T47D (cell line): ENCODE results near the gene UBE2M.

Source experiments
- DNase-seq, 2 experiments: peaks; one replicate each; pipeline versions ENCODE4 v3.0.0 to v3.0.0-alpha.2; 2011 to 2012; ENCODE audit warnings: low read depth in 1 of 2, low spot score in 1 of 2
- JUND ChIP-seq: IDR thresholded peaks from 2 replicates; pipeline ENCODE4 v1.6.1; 2012; ENCODE audit warnings: low read depth
- in situ Hi-C: cut with HindIII; loops from 2 replicates; pipeline ENCODE4 v1.10.0; 2016; ENCODE audit warnings: low sequenced_read_pairs, low pct_unique_long_range_greater_than_20kb

Gene UBE2M

DNA sequence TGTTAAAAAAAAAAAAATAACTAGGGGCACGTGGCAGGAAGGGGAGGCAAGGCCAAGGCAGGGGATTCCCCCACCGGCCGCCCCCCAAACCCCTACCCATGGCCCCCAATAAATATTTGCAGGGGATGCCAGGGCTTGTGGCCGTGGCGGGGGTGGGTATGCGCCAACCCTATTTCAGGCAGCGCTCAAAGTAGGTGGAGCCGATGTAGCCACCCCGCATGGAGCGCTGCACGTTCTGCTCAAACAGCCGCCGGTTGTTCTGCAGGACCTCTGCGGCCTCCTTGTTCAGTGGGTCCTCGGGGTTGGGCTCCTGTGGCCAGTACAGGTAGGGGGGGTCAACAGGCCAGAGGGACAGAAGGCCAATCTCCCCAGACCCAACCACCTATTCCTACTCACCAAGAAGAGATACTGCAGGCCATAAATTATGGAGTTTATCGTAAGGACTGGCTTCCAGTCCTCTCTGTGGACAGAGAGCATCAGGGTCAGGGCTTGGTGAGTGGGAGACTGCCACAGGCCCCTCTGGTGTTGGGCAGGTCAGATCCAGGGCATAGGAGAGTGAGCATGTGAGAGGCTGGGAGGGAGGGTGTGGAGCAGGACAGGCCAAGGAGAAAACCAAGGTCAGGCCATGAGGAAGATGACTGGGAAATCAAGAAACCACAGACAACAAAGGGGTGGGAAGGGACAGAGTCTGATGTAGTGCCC lies 2.3 kb downstream of the UBE2M start:
- in situ Hi-C loops, result no loop called here
- DNase-seq, result no peak
- TF ChIP-seq JUND, result no peak

DNA sequence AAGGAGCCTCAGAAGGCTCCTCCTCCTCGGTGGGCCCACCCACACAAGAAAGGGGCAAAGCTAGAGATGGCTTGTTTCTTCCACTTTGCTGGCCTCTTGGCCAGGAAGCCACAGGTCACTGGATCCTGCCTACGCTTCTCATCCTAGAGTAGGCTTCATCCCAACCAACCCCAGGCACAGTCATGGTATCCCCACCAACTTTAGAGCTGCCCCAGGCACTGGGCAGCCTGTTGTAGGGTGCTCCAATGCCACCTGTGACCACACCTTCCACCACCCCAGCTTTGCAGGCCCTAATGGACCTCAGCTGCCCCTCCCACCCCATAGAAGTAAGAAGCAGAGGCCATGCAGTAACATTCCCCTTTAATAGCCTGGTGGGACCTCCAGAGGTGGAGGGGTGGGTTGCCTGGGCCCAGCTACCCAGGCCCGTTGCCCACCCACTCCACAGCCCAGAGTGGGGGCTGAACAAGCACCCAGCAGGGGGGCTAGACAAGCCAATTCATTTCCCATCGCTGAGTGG lies 3.0 kb downstream of the UBE2M start:
- TF ChIP-seq JUND, result no peak
- in situ Hi-C loops, result no loop called here
- DNase-seq, result no peak

DNA sequence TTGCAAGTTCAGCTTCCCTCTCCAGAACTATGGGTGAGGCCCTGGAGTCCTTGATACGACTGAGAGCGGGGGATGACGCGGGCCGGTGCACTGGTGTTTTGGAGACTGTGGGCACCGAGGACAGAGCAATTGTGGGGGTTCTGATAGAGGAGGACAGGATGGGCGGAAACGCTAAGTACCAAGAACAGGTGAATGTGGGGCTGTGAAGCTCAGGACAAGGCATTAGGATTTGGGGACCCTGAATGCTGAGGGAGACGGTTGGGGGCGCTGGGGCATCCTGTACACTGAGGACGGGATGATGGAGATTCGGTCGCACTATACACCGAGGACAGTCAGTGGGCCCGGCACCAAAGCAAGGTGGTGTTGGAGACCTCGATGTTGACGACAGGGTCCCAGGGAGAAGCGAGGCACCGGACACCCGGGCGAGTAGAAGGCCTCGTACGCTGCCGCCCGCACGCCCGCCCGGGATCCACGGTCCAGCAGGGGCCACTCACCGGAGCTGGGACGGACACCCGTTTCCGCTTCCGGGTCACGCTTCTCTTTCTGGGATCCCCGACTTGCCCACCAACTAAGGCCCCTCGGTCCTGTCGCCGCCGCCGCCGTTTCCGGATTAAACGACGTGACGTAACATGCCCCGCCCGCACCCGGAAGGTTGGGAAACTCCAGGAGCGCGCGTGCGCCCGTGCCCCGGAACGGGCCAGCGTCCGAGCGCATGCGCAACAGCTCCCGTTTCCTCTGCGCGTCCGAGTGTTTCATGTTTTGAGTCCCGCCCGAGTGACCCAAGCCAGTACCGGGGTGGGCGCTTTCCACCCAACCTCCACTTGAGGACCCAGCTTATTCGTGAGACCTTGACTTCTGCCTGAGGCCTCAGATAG lies 3.7 kb downstream of the UBE2M start, which contains the start of gene CHMP2A:
CHMP2A (minus strand) TSS at position 612 of the 875 bp plus-strand sequence. CDS start 893 bp downstream, outside the sequence.
- TF ChIP-seq JUND, result no peak
- DNase-seq, result peak; percentile 87 to 95
- in situ Hi-C loops, result no loop called here

DNA sequence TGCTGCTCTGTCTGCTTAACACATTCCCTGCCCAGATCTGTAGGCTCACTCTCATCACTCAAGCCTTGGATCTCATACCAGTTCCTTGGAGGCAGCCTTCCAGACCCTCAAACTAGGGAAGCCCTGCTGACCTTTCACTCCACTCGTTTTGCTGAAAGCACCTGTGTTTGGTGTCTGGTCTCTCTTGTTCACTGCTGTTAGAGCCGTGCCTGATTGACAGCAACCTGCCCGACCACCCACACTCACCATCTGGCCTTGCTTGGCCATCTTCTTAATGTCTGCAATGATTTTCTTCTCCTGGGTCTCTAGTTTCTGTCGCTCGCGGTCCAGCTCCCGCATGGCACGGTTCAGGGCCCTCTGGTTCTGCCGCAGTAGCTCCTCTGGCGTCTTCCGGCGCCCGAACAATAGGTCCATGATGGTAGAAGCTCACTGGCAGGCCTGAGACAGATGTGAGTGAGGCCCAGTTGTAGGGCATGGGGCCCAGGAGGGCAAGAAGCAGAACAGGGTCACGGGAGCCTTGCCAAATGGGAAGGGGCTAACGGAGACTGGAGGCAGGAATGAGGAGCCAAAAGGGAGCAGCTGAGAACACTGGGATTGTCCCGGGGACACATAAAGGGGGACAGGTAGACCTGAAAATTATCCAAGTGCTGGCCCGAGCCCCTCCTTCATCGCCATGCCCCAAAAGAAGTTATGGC lies 4.5 kb downstream of the UBE2M start:
- DNase-seq, result no peak
- no peak for TF ChIP-seq JUND
- in situ Hi-C loops, result no loop called here

DNA sequence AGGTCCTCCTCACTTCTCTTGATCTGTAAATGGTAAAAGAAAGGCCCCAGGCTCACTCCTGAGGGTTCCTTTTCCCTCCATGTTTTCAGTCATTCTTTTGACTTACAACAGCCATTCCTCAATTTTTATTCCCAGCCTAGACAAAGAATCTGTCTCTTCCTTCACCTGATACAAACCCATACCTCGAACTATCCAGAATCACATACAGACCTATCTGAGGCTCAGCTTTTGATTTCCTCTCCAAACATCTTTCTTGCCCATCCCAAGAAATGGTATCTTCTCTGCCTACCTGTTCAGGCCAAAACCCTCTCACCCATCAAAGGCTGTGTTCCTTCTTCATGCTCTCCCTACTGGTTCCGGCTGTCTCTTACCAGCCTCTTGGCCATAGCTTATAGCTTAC lies 5.8 kb downstream of the UBE2M start:
- in situ Hi-C loops, result no loop called here
- no peak for TF ChIP-seq JUND
- no peak for DNase-seq

DNA sequence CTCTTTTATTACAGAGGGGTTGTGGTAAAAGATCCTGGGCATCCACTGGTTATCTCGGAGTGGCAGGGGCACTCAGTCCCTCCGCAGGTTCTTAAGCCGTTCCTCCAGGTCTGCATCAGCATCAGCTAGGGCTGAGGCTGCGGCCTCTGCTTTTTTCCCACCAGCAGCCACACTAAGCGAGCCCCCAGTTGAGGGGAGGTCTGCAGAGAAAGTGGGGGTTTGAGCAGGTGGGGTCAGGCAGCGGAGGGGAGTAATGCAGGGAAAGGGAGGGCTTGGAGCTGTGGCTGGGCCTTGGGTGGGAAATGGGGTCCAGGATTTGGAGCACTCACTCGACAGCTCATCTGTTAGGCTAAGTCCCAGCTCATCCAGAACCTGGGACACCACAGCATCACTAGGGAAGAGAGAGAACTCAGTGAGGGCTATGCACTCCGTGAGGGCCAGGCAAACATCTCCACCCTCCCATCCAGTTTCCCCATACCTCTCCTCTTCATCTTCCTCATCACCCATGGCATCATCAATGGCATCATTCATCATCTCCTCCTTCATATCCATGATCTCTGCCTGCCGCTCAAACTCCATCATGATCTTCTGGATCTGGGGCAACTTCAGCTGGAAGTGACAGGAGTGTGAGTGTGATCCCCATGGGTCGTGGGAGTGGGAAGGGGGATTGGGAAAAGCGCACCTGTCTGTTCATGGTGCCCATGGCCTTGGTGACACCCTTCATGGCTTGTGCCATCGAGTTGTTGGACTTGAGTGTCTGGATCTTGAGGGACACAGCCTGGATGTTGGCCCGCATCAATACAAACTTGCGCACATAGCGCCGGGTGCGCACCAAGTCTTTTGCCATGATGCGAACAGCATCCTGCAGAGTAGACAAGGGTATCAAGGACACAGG lies 6.6 kb downstream of the UBE2M start:
- no peak for DNase-seq
- in situ Hi-C loops, result no loop called here
- no peak for TF ChIP-seq JUND

DNA sequence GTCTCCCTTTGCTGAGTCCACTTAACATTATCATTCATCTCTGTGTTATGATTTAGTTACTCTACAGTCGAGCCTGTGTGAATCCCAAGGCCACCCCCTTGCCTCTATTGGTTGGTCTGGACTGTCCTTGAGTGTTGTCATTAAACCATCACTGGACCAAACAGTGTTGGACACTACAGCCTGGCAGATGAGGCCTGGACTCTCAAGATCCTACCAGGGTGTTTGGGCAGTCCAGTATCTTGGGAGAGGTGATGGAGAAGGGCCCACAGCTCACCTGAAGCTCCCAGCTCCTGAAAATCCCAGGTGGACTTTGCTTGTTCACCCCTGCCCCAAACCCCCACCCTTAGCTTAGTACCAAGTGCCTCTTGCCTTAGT lies 7.3 kb downstream of the UBE2M start:
- in situ Hi-C loops, result no loop called here
- no peak for TF ChIP-seq JUND
- no peak for DNase-seq

DNA sequence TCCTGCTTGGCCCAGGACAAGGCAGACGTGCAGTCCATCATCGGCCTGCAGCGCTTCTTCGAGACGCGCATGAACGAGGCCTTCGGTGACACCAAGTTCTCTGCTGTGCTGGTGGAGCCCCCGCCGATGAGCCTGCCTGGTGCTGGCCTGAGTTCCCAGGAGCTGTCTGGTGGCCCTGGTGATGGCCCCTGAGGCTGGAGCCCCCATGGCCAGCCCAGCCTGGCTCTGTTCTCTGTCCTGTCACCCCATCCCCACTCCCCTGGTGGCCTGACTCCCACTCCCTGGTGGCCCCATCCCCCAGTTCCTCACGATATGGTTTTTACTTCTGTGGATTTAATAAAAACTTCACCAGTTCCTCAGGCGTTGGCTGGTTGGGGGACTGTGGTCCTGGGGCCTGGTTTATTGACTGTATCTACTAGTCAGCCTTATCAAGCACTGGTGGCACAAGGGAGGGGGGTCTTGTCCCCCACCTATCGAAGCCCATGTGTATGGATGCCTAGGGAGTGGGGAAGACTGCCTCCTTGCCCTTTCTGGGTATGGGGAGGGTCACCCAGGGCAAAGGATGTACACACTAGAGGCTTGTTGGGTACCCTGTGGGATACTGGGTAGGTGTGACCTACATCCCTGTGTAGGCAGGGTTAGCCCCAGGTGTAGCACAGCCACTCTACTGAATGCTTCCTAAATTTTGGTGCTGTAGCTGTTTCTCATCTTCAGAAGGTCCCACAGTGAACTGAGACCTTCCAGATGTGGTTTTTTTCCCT lies 7.9 kb downstream of the UBE2M start:
- no peak for DNase-seq
- in situ Hi-C loops, result no loop called here
- no peak for TF ChIP-seq JUND

DNA sequence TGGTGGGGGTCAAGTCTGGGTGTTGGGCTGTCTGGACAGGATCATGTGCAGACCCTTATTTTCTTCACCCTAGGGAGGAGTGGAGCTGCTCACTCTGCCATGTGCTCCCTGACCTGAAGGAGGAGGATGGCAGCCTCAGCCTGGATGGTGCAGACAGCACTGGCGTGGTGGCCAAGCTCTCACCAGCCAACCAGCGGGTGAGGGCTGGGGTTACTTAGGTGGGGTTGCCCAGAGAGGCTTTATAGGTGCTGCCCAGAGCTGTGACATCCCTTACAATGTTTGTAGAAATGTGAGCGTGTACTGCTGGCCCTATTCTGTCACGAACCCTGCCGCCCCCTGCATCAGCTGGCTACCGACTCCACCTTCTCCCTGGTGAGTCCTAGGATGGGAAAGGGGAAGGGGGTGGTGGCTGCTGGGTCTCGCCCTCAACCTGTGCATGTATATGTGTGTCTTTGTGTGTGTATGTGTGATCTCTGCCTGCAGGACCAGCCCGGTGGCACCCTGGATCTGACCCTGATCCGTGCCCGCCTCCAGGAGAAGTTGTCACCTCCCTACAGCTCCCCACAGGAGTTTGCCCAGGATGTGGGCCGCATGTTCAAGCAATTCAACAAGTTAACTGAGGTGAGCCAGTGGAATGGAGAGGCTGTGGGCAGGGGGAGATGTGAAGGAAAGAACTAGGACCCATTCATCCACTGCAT lies 8.6 kb downstream of the UBE2M start:
- no peak for DNase-seq
- in situ Hi-C loops, result no loop called here
- no peak for TF ChIP-seq JUND

DNA sequence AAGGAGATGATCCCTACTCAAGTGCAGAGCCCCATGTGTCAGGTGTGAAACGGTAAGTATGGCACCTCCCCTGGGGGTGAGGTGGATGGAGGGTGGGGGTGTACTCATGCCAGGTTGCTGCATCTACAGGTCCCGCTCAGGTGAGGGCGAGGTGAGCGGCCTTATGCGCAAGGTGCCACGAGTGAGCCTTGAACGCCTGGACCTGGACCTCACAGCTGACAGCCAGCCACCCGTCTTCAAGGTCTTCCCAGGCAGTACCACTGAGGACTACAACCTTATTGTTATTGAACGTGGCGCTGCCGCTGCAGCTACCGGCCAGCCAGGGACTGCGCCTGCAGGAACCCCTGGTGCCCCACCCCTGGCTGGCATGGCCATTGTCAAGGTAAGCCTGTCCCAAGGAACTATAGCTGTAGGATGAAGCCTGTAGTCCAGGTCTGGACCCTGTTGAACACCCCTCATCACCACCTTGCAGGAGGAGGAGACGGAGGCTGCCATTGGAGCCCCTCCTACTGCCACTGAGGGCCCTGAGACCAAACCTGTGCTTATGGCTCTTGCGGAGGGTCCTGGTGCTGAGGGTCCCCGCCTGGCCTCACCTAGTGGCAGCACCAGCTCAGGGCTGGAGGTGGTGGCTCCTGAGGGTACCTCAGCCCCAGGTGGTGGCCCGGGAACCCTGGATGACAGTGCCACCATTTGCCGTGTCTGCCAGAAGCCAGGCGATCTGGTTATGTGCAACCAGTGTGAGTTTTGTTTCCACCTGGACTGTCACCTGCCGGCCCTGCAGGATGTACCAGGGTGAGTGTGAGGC lies 9.3 kb downstream of the UBE2M start:
- no peak for DNase-seq
- TF ChIP-seq JUND, result no peak
- in situ Hi-C loops, result no loop called here
